CD4-positive, CD25-positive, alpha-beta regulatory T cell (primary cell): Measurements from ENCODE around the gene FNDC11. TPM values are rescaled to one million over a fixed set of nuclear protein-coding genes. Genes with fewer than 3 reads are reported as not detected.

Source experiments
- ATAC-seq, 2 donors: fragments of 150-1000 bp; cut with Tn5 transposase; one replicate each; pipeline ENCODE4 v1.10.0; 2021; ENCODE audit warnings: low read depth in 2 of 2, moderate number of reproducible peaks in 2 of 2, moderate library complexity in 1 of 2
- DNase-seq, 3 donors: peaks; one replicate each; pipeline versions ENCODE4 v3.0.0 to v3.0.0-alpha.2; 2012 to 2022; ENCODE audit warnings: mixed read lengths in 1 of 3
- H3K27ac ChIP-seq: one replicate; pipeline ENCODE4 v1.7.0; 2013; ENCODE audit warnings: mild to moderate bottlenecking, low read length; ENCODE audit not compliant: insufficient read depth, poor library complexity, severe bottlenecking
- H3K27me3 ChIP-seq: one replicate; pipeline ENCODE4 v1.7.0; 2013; ENCODE audit warnings: low read length; ENCODE audit not compliant: control insufficient read depth, insufficient read depth
- H3K36me3 ChIP-seq: one replicate; pipeline ENCODE4 v1.7.0; 2013; ENCODE audit warnings: mild to moderate bottlenecking, low read length, moderate library complexity; ENCODE audit not compliant: control insufficient read depth, insufficient read depth
- H3K4me1 ChIP-seq: 2 replicates; pipeline ENCODE4 v1.7.0; 2013; ENCODE audit warnings: mild to moderate bottlenecking, low read length; ENCODE audit not compliant: insufficient read depth, control insufficient read depth, poor library complexity, severe bottlenecking
- H3K4me3 ChIP-seq: one replicate; pipeline ENCODE4 v1.7.0; 2013; ENCODE audit warnings: low read depth, mild to moderate bottlenecking, low read length, moderate library complexity
- H3K9me3 ChIP-seq, 2 experiments: 1 replicate in 1 of 2; 2 replicates in 1 of 2; pipeline ENCODE4 v1.7.0; 2013; ENCODE audit warnings: low read length in 2 of 2, mild to moderate bottlenecking in 1 of 2, moderate library complexity in 1 of 2; ENCODE audit not compliant: control insufficient read depth in 2 of 2
- H3K27ac Mint-ChIP-seq, 3 donors: one replicate each; pipeline ENCODE4 v1.8.0; 2020 to 2022; ENCODE audit warnings: mild to moderate bottlenecking in 3 of 3, mixed read lengths in 3 of 3, moderate library complexity in 2 of 3
- H3K27me3 Mint-ChIP-seq: one replicate; pipeline ENCODE4 v1.8.0; 2022; ENCODE audit warnings: mild to moderate bottlenecking, mixed read lengths
- H3K36me3 Mint-ChIP-seq: one replicate; pipeline ENCODE4 v1.8.0; 2020; ENCODE audit warnings: mixed read lengths
- H3K4me1 Mint-ChIP-seq, 4 donors: one replicate each; pipeline ENCODE4 v1.8.0; 2020 to 2022; ENCODE audit warnings: mixed read lengths in 4 of 4, mild to moderate bottlenecking in 1 of 4
- H3K4me3 Mint-ChIP-seq, 4 donors: one replicate each; pipeline ENCODE4 v1.8.0; 2020 to 2022; ENCODE audit warnings: mild to moderate bottlenecking in 4 of 4, mixed read lengths in 4 of 4, moderate library complexity in 3 of 4
- H3K9me3 Mint-ChIP-seq, 7 donors: one replicate each; pipeline ENCODE4 v1.8.0; 2020 to 2022; ENCODE audit warnings: mixed read lengths in 7 of 7, mild to moderate bottlenecking in 3 of 7, moderate library complexity in 2 of 7
- polyA plus RNA-seq, 4 donors: library from polyadenylated mRNA; unstranded; fragments of 300-500 nt; fragmentation: Illumina TruSeq; gene quantifications; one replicate each; pipeline ENCODE4 v1.2.3, GENCODE V29; 2021
- total RNA-seq: library from RNA; stranded (reverse); gene quantifications from one replicate; pipeline ENCODE4 v1.2.3, GENCODE V29; 2022

Gene FNDC11
- total and polyA plus RNA-seq, 5 donors from 2014 or later, result 0.07 to 1.5 (median 0.18) TPM

DNA sequence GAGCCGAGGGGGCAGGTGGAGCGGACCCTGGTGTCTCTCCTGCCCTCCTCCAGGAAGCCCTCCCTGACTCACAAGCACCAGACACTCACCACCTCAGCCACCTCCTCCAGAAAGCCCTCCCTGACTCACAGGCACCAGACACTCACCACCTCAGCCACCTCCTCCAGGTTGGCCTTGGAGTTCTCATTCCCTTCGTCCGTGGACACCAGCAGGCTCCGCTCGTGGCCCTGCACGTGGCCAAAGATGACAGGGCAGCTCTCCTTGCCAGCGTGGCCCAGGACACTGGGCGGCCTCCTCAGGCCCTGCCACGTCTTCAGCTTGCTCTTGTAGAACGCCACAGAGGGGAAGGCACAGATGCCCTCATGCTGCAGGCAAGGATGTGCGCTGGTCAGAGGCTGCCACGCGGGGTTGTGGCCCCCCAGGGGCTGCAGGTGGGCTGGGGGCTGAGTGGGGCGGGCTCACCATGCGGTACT is 6.4 kb downstream of the FNDC11 start:
- Mint-ChIP-seq H3K4me3 (peak overlapping the region in 1 of 4 donors; percentile 35), H3K27me3 (no peaks in the 10 kb centered on the region), H3K9me3 (no peaks in the 10 kb centered on the region), H3K36me3 (peaks cover 3% of the 10 kb centered on the region), H3K4me1 (peaks cover 0 to 3% (median 0%) of the 10 kb centered on the region in 4 donors), H3K27ac (peak overlapping the region in 1 of 3 donors; percentile 72)
- H3K36me3 ChIP-seq, result peaks cover 31% of the 10 kb centered on the region
- no peak overlapping the region for H3K4me3 ChIP-seq
- no peaks in the 10 kb centered on the region for H3K9me3 ChIP-seq
- no peak overlapping the region for H3K27ac ChIP-seq
- no peak for ATAC-seq
- DNase-seq, result no peak
- no peaks in the 10 kb centered on the region for H3K4me1 ChIP-seq
- no peaks in the 10 kb centered on the region for H3K27me3 ChIP-seq

DNA sequence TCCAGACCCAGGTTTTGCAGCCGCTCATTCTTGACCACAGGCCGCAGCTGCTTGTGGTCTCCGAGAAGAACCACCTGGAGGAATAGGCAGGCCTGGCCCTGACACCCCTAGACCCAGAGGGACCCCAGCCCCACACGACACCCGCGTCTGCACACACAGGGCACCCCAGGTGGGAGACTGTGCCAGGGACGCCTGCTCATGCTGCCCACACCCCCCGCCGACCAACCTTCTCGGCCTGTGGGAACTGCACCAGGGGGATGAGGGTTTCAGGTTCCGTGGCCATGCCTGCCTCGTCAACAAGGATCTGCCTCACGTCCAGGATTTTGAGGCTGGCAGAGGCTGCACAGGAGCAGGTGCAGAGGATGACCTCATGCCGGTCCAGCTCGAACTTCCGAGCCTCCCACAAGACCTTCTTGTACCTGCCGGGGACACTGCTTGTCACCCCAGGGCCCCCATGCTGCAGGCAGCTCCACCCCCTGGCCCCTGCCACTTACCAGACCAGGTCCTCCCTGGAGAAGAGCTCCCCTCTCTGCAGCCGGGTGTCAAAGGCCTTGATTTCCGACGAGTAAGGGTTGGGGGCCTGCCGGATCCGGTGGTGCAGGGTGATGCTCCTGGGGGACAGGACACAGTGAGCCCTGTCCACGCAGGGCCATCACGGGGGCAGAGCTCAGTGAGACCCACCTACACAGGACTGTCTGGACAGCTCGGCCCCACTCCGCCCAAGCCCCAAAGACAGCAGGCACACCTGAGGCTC is 7.1 kb downstream of the FNDC11 start:
- DNase-seq (no peak), ATAC-seq (no peak)
- Mint-ChIP-seq H3K9me3 (no peaks in the 10 kb centered on the region), H3K4me3 (no peak overlapping the region), H3K4me1 (peaks cover 0 to 3% (median 0%) of the 10 kb centered on the region in 4 donors), H3K27me3 (no peaks in the 10 kb centered on the region), H3K27ac (no peak overlapping the region), H3K36me3 (peaks cover 3% of the 10 kb centered on the region)
- H3K4me3 ChIP-seq, result no peak overlapping the region
- no peaks in the 10 kb centered on the region for H3K27me3 ChIP-seq
- H3K4me1 ChIP-seq, result no peaks in the 10 kb centered on the region
- H3K27ac ChIP-seq, result no peak overlapping the region
- peaks cover 31% of the 10 kb centered on the region for H3K36me3 ChIP-seq
- no peaks in the 10 kb centered on the region for H3K9me3 ChIP-seq

DNA sequence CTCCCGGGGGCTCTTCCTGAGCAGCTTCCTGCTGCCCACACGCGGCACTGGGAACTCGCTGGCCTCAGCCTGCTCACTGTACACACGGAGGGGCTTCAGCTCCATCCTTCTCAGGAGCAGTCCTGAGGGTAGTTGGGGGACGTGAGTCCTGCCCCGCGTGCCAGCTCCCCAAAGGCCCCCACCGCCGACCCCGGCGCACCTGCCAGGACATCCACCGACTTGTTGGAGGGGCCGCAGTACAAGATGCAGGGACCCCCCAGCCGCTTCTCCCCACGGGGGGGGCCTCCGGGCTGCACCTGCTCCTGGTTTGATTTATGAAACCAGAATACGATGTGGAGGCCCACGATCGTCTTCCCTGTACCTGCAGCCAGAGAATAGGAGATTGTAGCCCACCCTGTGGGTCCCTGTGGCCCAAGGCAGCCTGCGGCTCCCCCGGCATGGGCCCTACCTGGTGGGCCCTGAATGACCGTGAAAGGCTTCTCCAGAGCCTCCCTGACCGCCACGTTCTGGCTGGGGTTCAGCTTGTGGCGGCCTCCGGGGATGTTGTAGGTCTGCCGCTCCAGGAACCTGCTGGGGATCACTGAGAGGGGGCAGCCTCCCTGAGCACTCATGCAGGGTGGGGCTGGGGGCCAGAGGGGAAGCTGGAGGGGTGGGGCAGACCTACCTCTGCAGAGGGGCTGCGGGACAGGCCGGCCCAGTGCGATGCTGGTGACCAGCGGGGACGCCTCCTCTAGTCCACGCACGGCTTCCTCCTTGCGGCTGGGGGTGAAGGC is 7.9 kb downstream of the FNDC11 start:
- Mint-ChIP-seq H3K4me3 (no peak overlapping the region), H3K27me3 (no peaks in the 10 kb centered on the region), H3K4me1 (peaks cover 0 to 3% (median 0%) of the 10 kb centered on the region in 4 donors), H3K36me3 (peaks cover 3% of the 10 kb centered on the region), H3K27ac (no peak overlapping the region), H3K9me3 (no peaks in the 10 kb centered on the region)
- ATAC-seq, result no peak
- peaks cover 31% of the 10 kb centered on the region for H3K36me3 ChIP-seq
- peaks cover under 1% of the 10 kb centered on the region for H3K4me1 ChIP-seq
- H3K9me3 ChIP-seq, result no peaks in the 10 kb centered on the region
- H3K27ac ChIP-seq, result no peak overlapping the region
- no peaks in the 10 kb centered on the region for H3K27me3 ChIP-seq
- no peak overlapping the region for H3K4me3 ChIP-seq
- DNase-seq, result no peak

DNA sequence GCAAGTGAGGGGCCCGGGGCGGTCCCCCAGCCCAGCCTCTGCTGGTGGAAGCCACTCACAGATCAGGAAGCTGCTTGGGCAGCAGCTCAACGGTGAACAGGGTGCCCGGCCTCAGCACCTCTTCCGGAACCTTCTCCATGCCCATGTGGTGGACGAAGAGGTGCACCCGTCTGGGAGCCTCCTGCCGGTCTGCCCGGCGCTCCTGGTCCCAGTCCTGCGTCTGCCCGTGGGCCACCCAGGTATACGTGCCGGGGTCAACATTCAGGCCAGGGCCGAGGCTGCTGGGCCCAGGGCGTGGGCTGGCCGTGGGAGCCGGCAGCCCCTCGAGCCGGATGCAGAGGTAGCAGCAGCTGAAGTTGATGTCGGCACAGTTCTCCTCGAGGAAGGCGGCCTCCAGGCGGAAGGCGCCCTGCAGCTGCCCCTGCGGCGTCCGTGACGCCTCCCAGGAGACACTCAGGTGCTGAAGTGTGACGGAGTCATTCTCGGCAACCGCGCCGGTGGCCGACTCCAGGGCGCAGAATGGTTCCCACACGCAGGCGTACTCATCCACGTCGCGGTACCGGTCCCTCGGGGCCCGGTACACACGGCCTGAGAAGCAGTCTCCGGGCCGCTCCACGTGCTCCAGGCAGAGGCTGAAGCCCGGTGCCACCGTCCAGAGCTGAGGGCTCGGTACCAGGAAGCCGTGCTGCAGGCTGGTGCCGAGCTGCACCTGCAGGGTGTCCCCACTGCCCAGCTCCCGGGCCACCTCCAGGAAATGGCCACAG is 8.7 kb downstream of the FNDC11 start:
- no peak overlapping the region for H3K27ac Mint-ChIP-seq
- H3K27me3 ChIP-seq, result no peaks in the 10 kb centered on the region
- H3K4me1 ChIP-seq, result peaks cover 9% of the 10 kb centered on the region
- H3K4me3 Mint-ChIP-seq, result no peak overlapping the region
- peaks cover 3% of the 10 kb centered on the region for H3K36me3 Mint-ChIP-seq
- ATAC-seq, result no peak
- no peak overlapping the region for H3K27ac ChIP-seq
- H3K4me1 Mint-ChIP-seq, result peaks cover 0 to 8% (median 3%) of the 10 kb centered on the region in 4 donors
- H3K9me3 ChIP-seq, result no peaks in the 10 kb centered on the region
- H3K27me3 Mint-ChIP-seq, result no peaks in the 10 kb centered on the region
- no peak overlapping the region for H3K4me3 ChIP-seq
- peaks cover 31% of the 10 kb centered on the region for H3K36me3 ChIP-seq
- no peak for DNase-seq
- no peaks in the 10 kb centered on the region for H3K9me3 Mint-ChIP-seq

DNA sequence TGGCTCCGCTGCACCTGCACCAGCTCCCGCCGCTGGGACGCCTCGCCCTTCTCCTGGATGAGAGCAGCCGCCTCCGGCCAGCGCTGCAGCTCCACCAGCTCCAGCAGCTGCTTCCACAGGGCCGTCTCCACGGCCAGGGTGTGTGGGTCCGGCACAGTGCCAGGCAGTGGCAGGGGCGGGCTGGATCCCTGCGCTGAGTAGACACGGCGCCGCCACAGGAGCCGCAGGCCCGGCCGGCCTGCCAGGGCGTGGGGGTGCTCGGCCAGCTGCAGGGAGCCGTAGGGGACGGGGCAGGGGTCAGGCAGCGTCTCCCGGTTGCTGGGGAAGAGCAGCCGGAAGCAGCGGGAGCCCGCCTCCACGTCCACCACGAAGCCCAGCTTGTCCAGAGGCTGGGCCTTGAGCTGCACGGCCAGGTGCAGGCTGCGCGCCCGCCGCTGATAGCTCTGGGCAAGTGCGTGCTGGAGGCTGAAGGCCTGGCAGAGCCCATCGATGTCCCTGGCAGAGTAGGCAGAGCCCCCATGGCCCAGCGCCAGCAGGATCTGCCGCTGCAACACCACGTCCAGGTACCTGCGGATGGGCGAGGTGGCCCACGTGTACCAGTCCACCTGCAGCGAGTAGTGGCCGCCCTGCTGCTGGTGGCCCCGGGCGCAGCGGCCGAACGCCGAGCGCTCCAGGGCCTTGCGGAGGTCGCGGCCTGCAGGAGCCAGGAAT is 9.4 kb downstream of the FNDC11 start:
- Histone ChIP-seq H3K4me1 (peaks cover 16% of the 10 kb centered on the region), H3K27ac (no peak overlapping the region), H3K4me3 (no peak overlapping the region), H3K36me3 (peaks cover 31% of the 10 kb centered on the region), H3K27me3 (no peaks in the 10 kb centered on the region), H3K9me3 (no peaks in the 10 kb centered on the region)
- Mint-ChIP-seq H3K4me1 (peaks cover 0 to 15% (median 6%) of the 10 kb centered on the region in 4 donors), H3K36me3 (peaks cover 3% of the 10 kb centered on the region), H3K27me3 (no peaks in the 10 kb centered on the region), H3K27ac (no peak overlapping the region), H3K4me3 (no peak overlapping the region), H3K9me3 (no peaks in the 10 kb centered on the region)
- DNase-seq (no peak), ATAC-seq (no peak)

DNA sequence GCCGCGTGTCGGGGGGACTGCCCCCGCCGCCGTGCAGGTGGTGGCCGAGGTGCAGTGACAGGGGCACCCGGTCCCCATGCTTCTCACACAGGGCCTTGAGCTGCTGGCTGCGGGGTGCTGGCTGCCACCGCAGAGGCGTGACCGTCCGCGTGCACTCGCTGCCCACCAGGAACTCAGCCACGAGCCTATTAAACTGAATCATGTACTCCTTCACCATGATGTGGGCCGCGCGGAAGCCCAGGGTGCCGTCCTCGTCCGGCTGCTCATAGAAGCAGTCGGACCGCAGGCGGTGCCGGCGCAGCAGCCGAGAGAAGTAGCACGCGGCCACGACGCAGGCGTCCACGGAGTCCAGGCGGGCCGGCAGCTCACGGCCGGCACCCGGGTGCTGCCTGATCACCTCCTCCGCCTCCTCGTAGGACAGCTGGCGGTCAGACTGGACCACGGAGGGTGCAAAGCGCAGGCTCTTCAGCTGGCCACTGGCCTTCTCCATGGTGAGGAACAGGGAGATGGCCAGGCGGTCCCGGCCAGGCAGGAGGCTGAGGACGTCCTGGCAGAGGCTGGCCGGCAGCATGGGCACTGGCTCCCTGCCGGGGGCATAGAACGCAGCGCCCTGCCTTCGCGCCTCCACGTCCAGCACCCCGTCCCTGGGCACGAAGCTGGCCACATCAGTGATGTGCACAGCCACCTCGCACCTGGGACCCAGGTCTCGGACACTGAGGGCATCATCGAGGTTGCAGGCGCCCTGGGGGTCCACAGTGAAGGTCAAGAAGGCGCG is 10.3 kb downstream of the FNDC11 start:
- Histone ChIP-seq H3K4me1 (peaks cover 24% of the 10 kb centered on the region), H3K4me3 (no peak overlapping the region), H3K36me3 (peaks cover 31% of the 10 kb centered on the region), H3K27me3 (no peaks in the 10 kb centered on the region), H3K27ac (no peak overlapping the region), H3K9me3 (no peaks in the 10 kb centered on the region)
- Mint-ChIP-seq H3K27me3 (no peaks in the 10 kb centered on the region), H3K36me3 (peaks cover 3% of the 10 kb centered on the region), H3K9me3 (no peaks in the 10 kb centered on the region), H3K4me3 (no peak overlapping the region), H3K4me1 (peaks cover 0 to 23% (median 6%) of the 10 kb centered on the region in 4 donors), H3K27ac (no peak overlapping the region)
- no peak for ATAC-seq
- DNase-seq, result no peak
